ENCODE data around the gene FZD2.
"Not testable (repeated sequence)": the region's sequence is repeated elsewhere in the genome, so short reads cannot be mapped to it uniquely, and the experiment has no call there.

The FZD2 gene

GRCh38 chr17:44565866-44566443 lies 8.7 kb downstream of the FZD2 start:
- DNase-seq, result no peak
- no peak overlapping the region for H3K4me3 ChIP-seq (ENCODE audit: control insufficient read depth in 1 of 7, extremely low read depth in 1 of 7, insufficient read depth in 4 of 7, low read depth in 2 of 7, low read length in 6 of 7)
- no peak overlapping the region for H3K27ac ChIP-seq (ENCODE audit: insufficient read depth in 1 of 2, low read depth in 1 of 2, low read length in 2 of 2, poor library complexity in 1 of 2, severe bottlenecking in 2 of 2)
- H3K27me3 ChIP-seq (replicated peaks in 2 of 5; ENCODE audit: control insufficient read depth in 4 of 5, insufficient read depth in 5 of 5, low read length in 4 of 5), result peaks cover 3 to 39% (median 14%) of the 10 kb centered on the region in 5 experiments
- H3K9me3 ChIP-seq (ENCODE audit: control extremely low read depth in 1 of 5, control insufficient read depth in 4 of 5, insufficient read depth in 2 of 5, low read depth in 1 of 5, low read length in 4 of 5), result peaks cover 0 to 14% (median 10%) of the 10 kb centered on the region in 5 experiments
- CTCF ChIA-PET, result no interaction called here
- WGBS (ENCODE audit: insufficient coverage), result 82% methylated on average over 7 of the region's 14 CpGs
- peaks cover 0 to 14% (median 0%) of the 10 kb centered on the region in 4 experiments for H3K4me1 ChIP-seq (ENCODE audit: control extremely low read depth in 1 of 4, control insufficient read depth in 4 of 4, insufficient read depth in 4 of 4, low read length in 3 of 4)
- no peaks in the 10 kb centered on the region for H3K36me3 ChIP-seq (ENCODE audit: control insufficient read depth in 4 of 4, insufficient read depth in 4 of 4, low read length in 3 of 4)
- POLR2A ChIA-PET, result no interaction called here

GRCh38 chr17:44568311-44568944 lies 11.1 kb downstream of the FZD2 start:
- H3K4me3 ChIP-seq (ENCODE audit: control insufficient read depth in 1 of 7, extremely low read depth in 1 of 7, insufficient read depth in 4 of 7, low read depth in 2 of 7, low read length in 6 of 7); H3K27ac ChIP-seq (ENCODE audit: insufficient read depth in 1 of 2, low read depth in 1 of 2, low read length in 2 of 2, poor library complexity in 1 of 2, severe bottlenecking in 2 of 2); H3K36me3 ChIP-seq (ENCODE audit: control insufficient read depth in 4 of 4, insufficient read depth in 4 of 4, low read length in 3 of 4); CTCF ChIA-PET; DNase-seq: not testable (repeated sequence)
- peaks cover 0 to 14% (median 10%) of the 10 kb centered on the region in 5 experiments for H3K9me3 ChIP-seq (ENCODE audit: control extremely low read depth in 1 of 5, control insufficient read depth in 4 of 5, insufficient read depth in 2 of 5, low read depth in 1 of 5, low read length in 4 of 5)
- H3K27me3 ChIP-seq (replicated peaks in 2 of 5; ENCODE audit: control insufficient read depth in 4 of 5, insufficient read depth in 5 of 5, low read length in 4 of 5), result peaks cover 0 to 19% (median 3%) of the 10 kb centered on the region in 5 experiments
- H3K4me1 ChIP-seq (ENCODE audit: control extremely low read depth in 1 of 4, control insufficient read depth in 4 of 4, insufficient read depth in 4 of 4, low read length in 3 of 4), result peaks cover 0 to 14% (median 0%) of the 10 kb centered on the region in 4 experiments
- 93% methylated on average over 17 of the region's 23 CpGs for WGBS (ENCODE audit: insufficient coverage)
- POLR2A ChIA-PET, result interaction anchor here (1.0 kb wide), 1 partner anchor 18 kb away, joined by 3 read pairs; no protein-coding TSS in a partner anchor

- WGBS (ENCODE audit: insufficient coverage), result 58% methylated on average over 18 of the region's 26 CpGs
- Histone ChIP-seq H3K27ac (ENCODE audit: insufficient read depth in 1 of 2, low read depth in 1 of 2, low read length in 2 of 2, poor library complexity in 1 of 2, severe bottlenecking in 2 of 2) (no peak overlapping the region), H3K36me3 (ENCODE audit: control insufficient read depth in 4 of 4, insufficient read depth in 4 of 4, low read length in 3 of 4) (no peaks in the 10 kb centered on the region), H3K27me3 (replicated peaks in 2 of 5; ENCODE audit: control insufficient read depth in 4 of 5, insufficient read depth in 5 of 5, low read length in 4 of 5) (peaks cover 0 to 22% (median 4%) of the 10 kb centered on the region in 5 experiments), H3K4me3 (ENCODE audit: control insufficient read depth in 1 of 7, extremely low read depth in 1 of 7, insufficient read depth in 4 of 7, low read depth in 2 of 7, low read length in 6 of 7) (peak overlapping the region in 2 of 7 experiments; percentile 51 to 66), H3K9me3 (ENCODE audit: control extremely low read depth in 1 of 5, control insufficient read depth in 4 of 5, insufficient read depth in 2 of 5, low read depth in 1 of 5, low read length in 4 of 5) (peaks cover 0 to 14% (median 10%) of the 10 kb centered on the region in 5 experiments), H3K4me1 (ENCODE audit: control extremely low read depth in 1 of 4, control insufficient read depth in 4 of 4, insufficient read depth in 4 of 4, low read length in 3 of 4) (peaks cover 0 to 14% (median 0%) of the 10 kb centered on the region in 4 experiments)
- ChIA-PET CTCF (interaction anchor here (1.2 kb wide), 1 partner anchor 14 kb away, joined by 3 read pairs; no protein-coding TSS in a partner anchor), POLR2A (interaction anchor here (1.0 kb wide), 1 partner anchor 19 kb away, joined by 3 read pairs; no protein-coding TSS in a partner anchor)
- DNase-seq, result peak; percentile 47 to 55 (median 49)
These were observed 11.9 kb downstream of the FZD2 start for GRCh38 chr17:44568945-44569858.

GRCh38 chr17:44572801-44573200 lies 15.5 kb downstream of the FZD2 start:
- Histone ChIP-seq H3K27me3 (replicated peaks in 2 of 5; ENCODE audit: control insufficient read depth in 4 of 5, insufficient read depth in 5 of 5, low read length in 4 of 5) (peaks cover 0 to 12% (median 5%) of the 10 kb centered on the region in 5 experiments), H3K27ac (ENCODE audit: insufficient read depth in 1 of 2, low read depth in 1 of 2, low read length in 2 of 2, poor library complexity in 1 of 2, severe bottlenecking in 2 of 2) (no peak overlapping the region), H3K9me3 (ENCODE audit: control extremely low read depth in 1 of 5, control insufficient read depth in 4 of 5, insufficient read depth in 2 of 5, low read depth in 1 of 5, low read length in 4 of 5) (no peaks in the 10 kb centered on the region), H3K4me3 (ENCODE audit: control insufficient read depth in 1 of 7, extremely low read depth in 1 of 7, insufficient read depth in 4 of 7, low read depth in 2 of 7, low read length in 6 of 7) (no peak overlapping the region), H3K4me1 (ENCODE audit: control extremely low read depth in 1 of 4, control insufficient read depth in 4 of 4, insufficient read depth in 4 of 4, low read length in 3 of 4) (peaks cover 0 to 13% (median 0%) of the 10 kb centered on the region in 4 experiments), H3K36me3 (ENCODE audit: control insufficient read depth in 4 of 4, insufficient read depth in 4 of 4, low read length in 3 of 4) (no peaks in the 10 kb centered on the region)
- no CpG with 5 or more reads among the region's 2 CpGs for WGBS (ENCODE audit: insufficient coverage)
- ChIA-PET POLR2A (no interaction called here), CTCF (no interaction called here)
- DNase-seq, result no peak

GRCh38 chr17:44575403-44575802 lies 18.1 kb downstream of the FZD2 start:
- POLR2A ChIA-PET, result no interaction called here
- WGBS (ENCODE audit: insufficient coverage), result 100% methylated on average over 1 of the region's 2 CpGs
- Histone ChIP-seq H3K27ac (ENCODE audit: insufficient read depth in 1 of 2, low read depth in 1 of 2, low read length in 2 of 2, poor library complexity in 1 of 2, severe bottlenecking in 2 of 2) (no peak overlapping the region), H3K9me3 (ENCODE audit: control extremely low read depth in 1 of 5, control insufficient read depth in 4 of 5, insufficient read depth in 2 of 5, low read depth in 1 of 5, low read length in 4 of 5) (no peaks in the 10 kb centered on the region), H3K4me3 (ENCODE audit: control insufficient read depth in 1 of 7, extremely low read depth in 1 of 7, insufficient read depth in 4 of 7, low read depth in 2 of 7, low read length in 6 of 7) (no peak overlapping the region), H3K36me3 (ENCODE audit: control insufficient read depth in 4 of 4, insufficient read depth in 4 of 4, low read length in 3 of 4) (no peaks in the 10 kb centered on the region), H3K27me3 (replicated peaks in 2 of 5; ENCODE audit: control insufficient read depth in 4 of 5, insufficient read depth in 5 of 5, low read length in 4 of 5) (peaks cover 0 to 37% (median 8%) of the 10 kb centered on the region in 5 experiments), H3K4me1 (ENCODE audit: control extremely low read depth in 1 of 4, control insufficient read depth in 4 of 4, insufficient read depth in 4 of 4, low read length in 3 of 4) (no peaks in the 10 kb centered on the region)
- CTCF ChIA-PET, result interaction anchor here (0.8 to 1.2 kb wide), 3 partner anchors 12 to 228 kb away, joined by 3 to 4 read pairs (median 3); no protein-coding TSS in a partner anchor
- DNase-seq, result peak; percentile 19 to 54 (median 27)

- Histone ChIP-seq H3K9me3 (ENCODE audit: control extremely low read depth in 1 of 5, control insufficient read depth in 4 of 5, insufficient read depth in 2 of 5, low read depth in 1 of 5, low read length in 4 of 5) (no peaks in the 10 kb centered on the region), H3K27ac (ENCODE audit: insufficient read depth in 1 of 2, low read depth in 1 of 2, low read length in 2 of 2, poor library complexity in 1 of 2, severe bottlenecking in 2 of 2) (no peak overlapping the region), H3K4me1 (ENCODE audit: control extremely low read depth in 1 of 4, control insufficient read depth in 4 of 4, insufficient read depth in 4 of 4, low read length in 3 of 4) (peaks cover 0 to 7% (median 0%) of the 10 kb centered on the region in 4 experiments), H3K4me3 (ENCODE audit: control insufficient read depth in 1 of 7, extremely low read depth in 1 of 7, insufficient read depth in 4 of 7, low read depth in 2 of 7, low read length in 6 of 7) (no peak overlapping the region), H3K27me3 (replicated peaks in 2 of 5; ENCODE audit: control insufficient read depth in 4 of 5, insufficient read depth in 5 of 5, low read length in 4 of 5) (peaks cover 0 to 40% (median 9%) of the 10 kb centered on the region in 5 experiments), H3K36me3 (ENCODE audit: control insufficient read depth in 4 of 4, insufficient read depth in 4 of 4, low read length in 3 of 4) (no peaks in the 10 kb centered on the region)
- ChIA-PET POLR2A (no interaction called here), CTCF (interaction anchor here (0.7 to 1.0 kb wide), 3 partner anchors 33 to 47 kb away, joined by 3 to 4 read pairs (median 3); no protein-coding TSS in a partner anchor)
- no peak for DNase-seq
- WGBS (ENCODE audit: insufficient coverage), result 75% methylated on average over 2 of the region's 4 CpGs
These were observed 21.7 kb downstream of the FZD2 start for GRCh38 chr17:44578947-44579346.
